ENCODE results near the gene TMTC4.

TMTC4 gene

GRCh38 chr13:100667894-100668293 is 6.7 kb downstream of the TMTC4 start:
- DNase-seq (ENCODE audit: low read depth) = no peak
- no peak for TF ChIP-seq CTCF (IDR thresholded peaks at IDR 0.05; ENCODE audit: control insufficient read depth, extremely low read depth, insufficient read depth)
- H3K4me3 ChIP-seq (ENCODE audit: low read depth, low read length) = no peak overlapping the region

GRCh38 chr13:100666124-100666523 is 8.5 kb downstream of the TMTC4 start:
- TF ChIP-seq CTCF (IDR thresholded peaks at IDR 0.05; ENCODE audit: control insufficient read depth, extremely low read depth, insufficient read depth) = no peak
- DNase-seq (ENCODE audit: low read depth) = no peak
- H3K4me3 ChIP-seq (ENCODE audit: low read depth, low read length) = no peak overlapping the region

GRCh38 chr13:100665403-100665802 is 9.2 kb downstream of the TMTC4 start:
- no peak overlapping the region for H3K4me3 ChIP-seq (ENCODE audit: low read depth, low read length)
- no peak for DNase-seq (ENCODE audit: low read depth)
- TF ChIP-seq CTCF (IDR thresholded peaks at IDR 0.05; ENCODE audit: control insufficient read depth, extremely low read depth, insufficient read depth) = no peak

GRCh38 chr13:100664171-100664900 is 10.3 kb downstream of the TMTC4 start:
- TF ChIP-seq CTCF (IDR thresholded peaks at IDR 0.05; ENCODE audit: control insufficient read depth, extremely low read depth, insufficient read depth) = no peak
- H3K4me3 ChIP-seq (ENCODE audit: low read depth, low read length) = no peak overlapping the region
- no peak for DNase-seq (ENCODE audit: low read depth)

GRCh38 chr13:100662468-100663211 is 12.0 kb downstream of the TMTC4 start:
- no peak for DNase-seq (ENCODE audit: low read depth)
- no peak overlapping the region for H3K4me3 ChIP-seq (ENCODE audit: low read depth, low read length)
- no peak for TF ChIP-seq CTCF (IDR thresholded peaks at IDR 0.05; ENCODE audit: control insufficient read depth, extremely low read depth, insufficient read depth)

- no peak for TF ChIP-seq CTCF (IDR thresholded peaks at IDR 0.05; ENCODE audit: control insufficient read depth, extremely low read depth, insufficient read depth)
- no peak for DNase-seq (ENCODE audit: low read depth)
- no peak overlapping the region for H3K4me3 ChIP-seq (ENCODE audit: low read depth, low read length)
Measured at GRCh38 chr13:100660761-100661160, 13.8 kb downstream of the TMTC4 start.
